ENCODE data around the gene AFAP1.

- TF ChIP-seq PKNOX1 (IDR thresholded peaks at IDR 0.05): no peak
- TF ChIP-seq SP1 (IDR thresholded peaks at IDR 0.05): no peak
- TF ChIP-seq ELF4 (IDR thresholded peaks at IDR 0.05): no peak
- TF ChIP-seq LEF1 (IDR thresholded peaks at IDR 0.05; ENCODE audit: borderline replicate concordance): no peak
- no peak for TF ChIP-seq SUZ12 (IDR thresholded peaks at IDR 0.05)
- TF ChIP-seq FOXM1 (IDR thresholded peaks at IDR 0.05; ENCODE audit: borderline replicate concordance): no peak
- TF ChIP-seq NFRKB (IDR thresholded peaks at IDR 0.05): no peak
- TF ChIP-seq TARDBP (IDR thresholded peaks at IDR 0.05): no peak
These were observed 108.9 kb downstream of the AFAP1 start for GRCh38 chr4:7830747-7831146.
